HG03103 (cell line): Measurements from ENCODE around the gene GAL.

ENCODE experiments used
- ATAC-seq: cut with Tn5 transposase; IDR thresholded peaks from one replicate; pipeline ENCODE4 v1.9.1; 2021; ENCODE audit warnings: low read depth; ENCODE audit not compliant: unreplicated experiment

The GAL gene

GRCh38 chr11:68678031-68678441 lies 6.3 kb upstream of the GAL start:
- ATAC-seq, result no peak

- no peak for ATAC-seq
Measured at GRCh38 chr11:68680541-68681231, 3.7 kb upstream of the GAL start.

- no peak for ATAC-seq
Measured at GRCh38 chr11:68682531-68682961, 1.8 kb upstream of the GAL start.

- no peak for ATAC-seq
Measured at GRCh38 chr11:68683121-68683520, 1.2 kb upstream of the GAL start.

GRCh38 chr11:68683536-68684384 lies 584 bp upstream of the GAL start:
- no peak for ATAC-seq

GRCh38 chr11:68685656-68686380 lies 1.5 kb downstream of the GAL start:
- ATAC-seq, result no peak

- no peak for ATAC-seq
Measured at GRCh38 chr11:68686486-68686885, 2.1 kb downstream of the GAL start.

GRCh38 chr11:68687311-68687710 lies 3.0 kb downstream of the GAL start:
- no peak for ATAC-seq

- ATAC-seq, result no peak
Measured at GRCh38 chr11:68687986-68688385, 3.6 kb downstream of the GAL start.

GRCh38 chr11:68688881-68689280 lies 4.5 kb downstream of the GAL start:
- ATAC-seq, result no peak

- no peak for ATAC-seq
Measured at GRCh38 chr11:68689737-68690625, 5.6 kb downstream of the GAL start.

- ATAC-seq, result no peak
Measured at GRCh38 chr11:68690671-68691401, 6.5 kb downstream of the GAL start.

- no peak for ATAC-seq
Measured at GRCh38 chr11:68691402-68691784, 7.0 kb downstream of the GAL start.

GRCh38 chr11:68692115-68692514 lies 7.8 kb downstream of the GAL start:
- ATAC-seq, result no peak

GRCh38 chr11:68692871-68693483 lies 8.6 kb downstream of the GAL start:
- ATAC-seq, result no peak

GRCh38 chr11:68693484-68693882 lies 9.1 kb downstream of the GAL start:
- no peak for ATAC-seq

GRCh38 chr11:68694431-68695297 lies 10.3 kb downstream of the GAL start:
- no peak for ATAC-seq

- ATAC-seq, result no peak
Measured at GRCh38 chr11:68695531-68695930, 11.2 kb downstream of the GAL start.
